Loucy (cell line): Measurements from ENCODE around the gene HIGD2B.
"Not testable (repeated sequence)": the region's sequence is repeated elsewhere in the genome, so short reads cannot be mapped to it uniquely, and the experiment has no call there.

ENCODE experiments used
- EZH2phosphoT487 ChIP-seq: fragments of 200-600 bp; IDR thresholded peaks from 2 replicates; pipeline ENCODE4 v1.6.1; 2018; ENCODE audit warnings: antibody characterized with exemption, mild to moderate bottlenecking, moderate library complexity, borderline replicate concordance
- TF ChIP-seq, protein P1 (sequence below): fragments of 200-600 bp; sonication (generic); conservative IDR thresholded peaks from 2 replicates; pipeline ENCODE4 v1.5.1; 2014; ENCODE audit warnings: mild to moderate bottlenecking, antibody characterized with exemption, low read length

DNA sequence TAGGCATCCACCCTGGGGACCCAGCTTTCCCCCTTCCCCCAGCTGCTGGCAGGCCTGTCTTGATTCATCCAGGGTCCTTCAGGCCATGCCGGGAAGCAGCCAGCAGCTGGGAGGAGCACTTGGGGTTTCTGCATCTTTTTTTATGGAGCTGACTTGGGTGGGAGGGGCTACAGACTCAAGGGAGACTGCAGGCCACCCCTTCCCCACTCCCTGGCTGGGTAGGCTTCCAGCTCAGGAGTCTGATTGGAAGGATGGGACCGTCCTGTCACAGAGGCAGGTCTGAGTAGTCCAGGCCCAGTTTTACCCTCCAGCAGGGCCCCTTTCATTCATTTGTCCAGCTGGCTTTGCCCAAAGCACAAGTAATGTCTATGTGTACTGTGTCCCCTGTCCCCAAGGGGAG, 43.7 kb downstream of the HIGD2B start:
- TF ChIP-seq, protein P1, sequence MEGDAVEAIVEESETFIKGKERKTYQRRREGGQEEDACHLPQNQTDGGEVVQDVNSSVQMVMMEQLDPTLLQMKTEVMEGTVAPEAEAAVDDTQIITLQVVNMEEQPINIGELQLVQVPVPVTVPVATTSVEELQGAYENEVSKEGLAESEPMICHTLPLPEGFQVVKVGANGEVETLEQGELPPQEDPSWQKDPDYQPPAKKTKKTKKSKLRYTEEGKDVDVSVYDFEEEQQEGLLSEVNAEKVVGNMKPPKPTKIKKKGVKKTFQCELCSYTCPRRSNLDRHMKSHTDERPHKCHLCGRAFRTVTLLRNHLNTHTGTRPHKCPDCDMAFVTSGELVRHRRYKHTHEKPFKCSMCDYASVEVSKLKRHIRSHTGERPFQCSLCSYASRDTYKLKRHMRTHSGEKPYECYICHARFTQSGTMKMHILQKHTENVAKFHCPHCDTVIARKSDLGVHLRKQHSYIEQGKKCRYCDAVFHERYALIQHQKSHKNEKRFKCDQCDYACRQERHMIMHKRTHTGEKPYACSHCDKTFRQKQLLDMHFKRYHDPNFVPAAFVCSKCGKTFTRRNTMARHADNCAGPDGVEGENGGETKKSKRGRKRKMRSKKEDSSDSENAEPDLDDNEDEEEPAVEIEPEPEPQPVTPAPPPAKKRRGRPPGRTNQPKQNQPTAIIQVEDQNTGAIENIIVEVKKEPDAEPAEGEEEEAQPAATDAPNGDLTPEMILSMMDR, result not testable (repeated sequence)
- not testable (repeated sequence) for TF ChIP-seq EZH2phosphoT487
